HG02938 (cell line): ENCODE measurements around the gene PIK3CB.
A peak's percentile ranks its signal among the peaks of the same experiment; 100 is the strongest.

Experiments used
- ATAC-seq: cut with Tn5 transposase; IDR thresholded peaks from one replicate; pipeline ENCODE4 v1.9.1; 2021; ENCODE audit warnings: mild to moderate bottlenecking, moderate library complexity; ENCODE audit not compliant: unreplicated experiment

Gene PIK3CB

DNA sequence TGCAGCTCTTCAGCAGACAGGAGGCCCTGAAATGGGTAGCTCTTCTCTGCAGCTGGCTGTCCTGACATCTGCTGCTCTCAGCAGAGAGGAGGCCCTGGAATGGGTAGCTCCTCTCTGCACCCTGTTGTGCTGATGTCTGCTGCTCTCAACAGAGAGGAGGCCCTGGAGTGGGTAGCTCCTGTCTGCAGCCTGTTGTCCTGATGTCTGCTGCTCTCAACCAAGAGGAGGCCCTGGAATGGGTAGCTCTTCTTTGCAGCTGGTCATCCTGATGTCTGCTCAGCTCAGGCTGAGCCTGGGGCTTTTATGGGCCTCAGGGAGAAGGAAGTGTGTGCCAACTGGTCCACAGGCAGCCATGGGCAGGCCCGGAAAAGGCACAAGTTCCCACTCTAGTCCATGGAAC, 66.6 kb downstream of the PIK3CB start:
- no peak for ATAC-seq

- ATAC-seq = no peak
Measured at GRCh38 chr3:138767498-138768104, 67.1 kb downstream of the PIK3CB start.

DNA sequence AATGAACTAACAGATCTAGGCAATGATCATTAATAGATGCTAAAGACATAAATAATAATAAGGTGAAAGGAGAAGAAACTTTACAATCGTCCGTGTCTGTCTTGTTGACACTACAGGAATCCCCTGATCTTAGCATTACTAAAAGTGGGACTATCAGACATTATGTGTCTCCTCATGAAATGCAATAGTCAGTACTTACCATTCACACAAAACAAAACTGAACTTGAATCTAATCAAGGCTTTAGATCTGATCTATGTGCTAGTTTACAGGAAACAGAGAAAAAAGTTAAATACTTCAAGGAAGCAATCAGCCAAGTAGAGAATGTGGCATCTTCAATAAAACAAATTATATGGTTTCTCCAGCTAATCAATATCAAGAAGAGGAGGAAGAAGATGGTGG, 73.7 kb downstream of the PIK3CB start:
- no peak for ATAC-seq

DNA sequence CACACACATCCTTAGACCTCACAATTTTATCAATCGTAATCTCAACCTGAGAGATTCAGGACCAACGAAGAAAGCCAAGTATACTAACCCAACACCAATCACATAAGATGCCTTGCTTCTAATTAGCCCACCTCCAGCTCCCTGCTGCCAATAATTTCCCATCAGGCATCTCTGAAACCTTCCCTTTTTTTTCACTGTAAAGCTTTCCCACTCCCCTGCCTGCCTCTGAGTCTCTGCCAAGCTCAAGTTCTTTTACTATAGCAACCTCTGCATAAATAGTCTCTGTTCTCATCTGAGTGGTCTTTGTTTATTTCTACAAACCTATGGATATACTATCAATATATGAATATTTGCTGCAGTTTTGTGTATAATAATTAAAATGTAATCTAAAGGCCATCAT, 86.5 kb downstream of the PIK3CB start:
- ATAC-seq = no peak

GRCh38 chr3:138747225-138747624, 87.5 kb downstream of the PIK3CB start:
- ATAC-seq = no peak

DNA sequence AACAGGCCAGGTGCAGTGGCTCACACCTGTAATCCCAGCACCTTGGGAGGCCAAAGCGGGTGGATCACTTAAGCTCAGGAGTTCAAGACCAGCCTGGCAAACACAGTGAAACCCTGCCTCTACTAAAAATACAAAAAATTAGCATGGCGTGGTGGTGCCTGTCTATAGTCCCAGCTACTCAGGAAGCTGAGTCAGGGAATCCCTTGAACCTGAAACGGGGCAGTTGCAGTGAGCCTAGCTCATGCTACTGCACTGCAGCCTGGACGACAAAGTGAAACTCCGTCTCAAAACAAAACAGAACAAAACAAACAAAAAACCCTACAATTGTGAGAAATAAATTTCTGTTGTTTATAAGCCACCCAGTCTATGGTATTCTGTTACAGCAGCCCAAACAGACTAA, 94.7 kb downstream of the PIK3CB start:
- ATAC-seq = no peak

DNA sequence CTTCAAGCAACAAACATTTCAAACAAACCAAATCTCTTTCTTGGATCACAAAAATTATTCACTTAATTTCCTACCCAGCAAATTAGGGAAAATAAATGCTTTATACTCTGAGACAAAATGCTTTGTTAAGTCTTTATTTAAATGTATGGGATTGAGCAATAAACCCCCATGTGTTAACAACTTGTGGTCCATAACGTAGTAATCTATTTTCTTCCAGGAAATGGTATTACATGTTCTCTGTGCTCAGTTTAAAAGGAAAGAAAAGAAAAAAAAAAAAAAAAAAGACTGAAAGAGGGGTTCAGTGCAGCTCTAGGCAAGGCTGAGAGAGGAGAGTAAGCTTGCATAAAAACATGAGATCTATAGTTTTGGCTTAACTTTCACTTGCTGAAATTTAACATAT, 102.3 kb downstream of the PIK3CB start:
- ATAC-seq = no peak

DNA sequence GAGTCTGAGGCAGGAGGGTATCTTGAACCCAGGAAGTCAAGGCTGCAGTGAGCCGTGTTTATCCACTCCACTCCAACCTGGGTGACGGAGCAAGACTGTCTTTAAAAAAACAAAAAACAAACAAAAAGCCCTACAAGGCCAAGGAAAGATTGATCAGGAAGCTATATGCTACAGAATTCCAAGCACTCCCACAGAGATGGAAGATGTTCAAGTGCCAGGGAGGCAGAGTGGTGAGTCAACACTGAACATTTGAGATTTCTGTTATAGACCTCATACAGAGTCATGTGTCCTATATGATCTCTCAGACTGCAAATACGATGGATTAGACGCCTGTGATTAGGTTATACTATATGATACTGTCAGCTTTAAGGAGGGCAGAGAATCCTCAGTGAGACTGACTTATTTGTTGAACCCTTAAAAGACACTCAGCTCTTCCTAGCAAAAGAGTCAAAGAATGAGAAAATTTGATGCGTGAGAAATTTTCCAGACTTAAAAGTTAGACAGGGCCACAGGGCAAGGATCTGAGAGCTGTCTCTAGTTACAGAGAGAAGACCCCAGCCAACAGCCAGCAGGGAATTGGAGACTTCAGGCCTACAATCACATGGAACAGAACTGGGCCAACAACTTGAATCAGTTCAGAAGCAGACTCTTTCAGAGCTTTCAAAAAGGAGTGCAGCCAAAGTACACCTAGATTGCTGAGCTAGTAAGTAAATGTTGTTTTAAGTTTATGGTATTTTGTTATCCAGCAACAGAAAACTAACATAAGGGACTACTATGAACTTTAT, 107.6 kb downstream of the PIK3CB start:
- no peak for ATAC-seq

GRCh38 chr3:138726042-138726441, 108.7 kb downstream of the PIK3CB start:
- ATAC-seq = peak; percentile 62

GRCh38 chr3:138725116-138725515, 109.6 kb downstream of the PIK3CB start:
- ATAC-seq = no peak

GRCh38 chr3:138724443-138724842, 110.3 kb downstream of the PIK3CB start:
- no peak for ATAC-seq

GRCh38 chr3:138718849-138719248, 115.9 kb downstream of the PIK3CB start:
- no peak for ATAC-seq

GRCh38 chr3:138717348-138717747, 117.4 kb downstream of the PIK3CB start:
- no peak for ATAC-seq

DNA sequence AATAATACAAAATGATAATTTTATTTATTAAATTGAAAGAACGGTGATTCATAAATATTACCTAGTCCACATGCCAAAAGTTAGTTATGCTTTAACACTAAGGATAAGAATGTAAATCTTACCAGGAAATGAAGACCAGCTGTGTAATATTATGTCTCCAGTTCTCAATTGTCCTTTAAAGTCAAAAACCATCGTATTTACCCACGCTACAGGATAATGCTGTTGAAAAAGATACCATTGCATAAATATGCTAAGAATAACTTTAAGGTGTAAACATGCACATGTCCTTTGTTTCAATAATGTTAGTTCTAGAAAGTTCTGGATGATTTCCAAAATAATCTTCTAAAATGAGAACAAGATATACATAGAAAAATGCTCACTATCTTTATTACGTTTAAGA, 122.6 kb downstream of the PIK3CB start:
- no peak for ATAC-seq

GRCh38 chr3:138705675-138706074, 129.1 kb downstream of the PIK3CB start:
- ATAC-seq = no peak

DNA sequence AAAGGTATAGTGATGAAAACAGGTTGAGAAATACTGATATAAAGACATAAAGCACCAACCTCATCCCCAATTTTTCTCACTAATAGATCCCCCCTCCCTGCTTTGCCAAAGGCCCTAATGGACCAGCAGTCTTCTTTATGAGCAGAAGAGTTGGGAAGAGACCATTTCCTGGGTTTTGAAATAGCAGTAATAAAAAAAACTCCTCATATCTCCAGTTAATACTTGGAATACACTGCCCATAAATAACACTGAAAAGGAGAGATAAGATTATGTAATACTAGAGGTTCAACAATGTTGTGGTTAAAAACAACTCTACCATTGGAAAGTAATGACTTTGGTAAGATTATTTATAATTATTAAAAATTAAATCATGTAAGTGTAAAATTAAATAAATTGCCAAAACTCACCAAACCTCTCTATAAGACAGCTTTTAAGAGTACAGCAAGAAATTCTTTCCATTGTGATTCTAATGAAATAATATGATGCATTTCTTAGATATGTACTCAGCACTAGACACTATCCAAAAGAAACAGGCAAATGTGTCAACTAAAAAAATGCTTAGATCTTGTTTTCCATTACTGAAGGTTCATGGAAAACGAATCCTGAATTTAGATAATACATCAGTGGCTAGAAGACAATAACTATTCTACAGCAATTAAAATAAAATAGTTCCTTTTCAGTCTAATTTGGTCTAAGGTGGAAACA, 137.9 kb downstream of the PIK3CB start:
- no peak for ATAC-seq

- ATAC-seq = no peak
Measured at GRCh38 chr3:138694287-138695007, 140.3 kb downstream of the PIK3CB start.

DNA sequence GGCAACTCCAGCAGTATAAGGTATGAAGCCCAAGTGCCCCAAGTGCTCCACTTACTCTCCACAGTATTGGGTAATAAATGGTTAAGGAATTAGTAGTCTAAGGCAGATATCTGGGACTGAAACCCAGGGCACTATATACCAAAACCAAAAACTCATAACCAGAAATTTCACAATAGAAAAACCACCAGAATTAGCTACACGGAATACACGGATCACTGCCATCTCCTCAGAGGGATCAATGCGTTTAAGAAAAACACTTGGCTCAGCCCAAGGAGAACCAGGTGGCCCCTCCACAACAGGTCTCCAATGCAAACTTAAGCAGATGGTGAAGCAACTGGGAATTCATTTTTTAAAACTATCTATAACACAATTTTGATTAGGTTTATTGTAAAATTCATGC, 142.6 kb downstream of the PIK3CB start:
- ATAC-seq = no peak

DNA sequence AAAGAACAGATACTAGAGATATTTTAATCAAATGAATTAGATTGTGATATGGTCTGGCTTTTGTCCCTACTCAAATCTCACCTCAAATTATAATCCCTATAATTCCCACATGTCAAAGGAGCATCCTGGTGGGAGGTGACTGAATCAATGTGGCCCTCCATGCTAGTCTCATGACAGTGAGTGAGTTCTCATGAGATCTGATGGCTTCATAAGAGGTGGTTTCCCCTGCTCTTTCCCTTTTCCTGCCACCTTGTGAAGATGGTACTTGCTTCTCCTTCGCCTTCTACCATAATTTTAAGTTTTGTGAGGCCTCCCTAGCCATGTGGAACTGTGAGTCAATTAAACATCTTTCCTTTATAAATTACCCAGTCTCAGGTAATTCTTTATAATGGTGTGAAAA, 143.4 kb downstream of the PIK3CB start:
- no peak for ATAC-seq

DNA sequence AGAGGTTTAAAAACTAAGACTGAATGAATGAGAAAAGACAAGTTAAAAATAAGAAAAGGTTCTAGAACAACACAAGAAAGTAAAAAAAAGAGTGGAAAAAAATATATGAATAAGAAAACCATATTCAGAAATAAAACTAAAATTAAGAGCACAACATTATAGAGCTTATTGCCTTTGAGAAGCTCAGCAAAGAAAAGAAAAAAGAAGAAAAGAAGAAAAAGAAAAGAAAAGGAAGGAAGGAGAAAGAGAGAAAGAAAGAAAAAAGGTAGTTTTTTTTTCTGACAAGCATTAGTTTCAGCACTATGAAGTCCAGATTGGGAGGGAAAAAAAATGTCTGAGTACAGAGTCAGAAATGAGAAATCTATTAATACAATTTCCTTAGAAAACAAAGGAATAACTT, 144.7 kb downstream of the PIK3CB start:
- ATAC-seq = no peak

DNA sequence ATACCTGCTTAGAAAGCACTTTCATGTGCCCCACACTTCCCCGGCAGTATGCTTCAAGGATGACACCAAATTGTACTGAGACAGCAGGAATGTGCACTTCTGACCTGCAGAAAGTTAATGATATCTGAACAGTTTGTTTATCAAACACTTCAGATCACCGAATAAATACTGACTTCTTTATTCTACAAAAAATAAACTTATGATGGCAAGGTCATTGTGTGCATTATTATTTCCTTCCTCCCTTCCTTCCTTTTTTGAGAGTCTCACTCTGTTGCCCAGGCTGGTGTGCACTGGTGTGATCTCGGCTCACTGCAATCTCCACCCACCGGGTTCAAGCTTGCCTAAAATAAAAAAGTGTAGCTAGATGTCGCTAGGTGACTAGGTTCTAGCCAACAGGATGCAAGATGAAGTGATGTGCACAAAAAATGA, 145.8 kb downstream of the PIK3CB start:
- no peak for ATAC-seq
